ENCODE data around the gene KLHL11. TPM values are rescaled to one million over a fixed set of nuclear protein-coding genes. Genes with fewer than 3 reads are reported as not detected.

The KLHL11 gene
- total RNA-seq, 2 donors from 2014 or later: 14.1 to 29.3 TPM

DNA sequence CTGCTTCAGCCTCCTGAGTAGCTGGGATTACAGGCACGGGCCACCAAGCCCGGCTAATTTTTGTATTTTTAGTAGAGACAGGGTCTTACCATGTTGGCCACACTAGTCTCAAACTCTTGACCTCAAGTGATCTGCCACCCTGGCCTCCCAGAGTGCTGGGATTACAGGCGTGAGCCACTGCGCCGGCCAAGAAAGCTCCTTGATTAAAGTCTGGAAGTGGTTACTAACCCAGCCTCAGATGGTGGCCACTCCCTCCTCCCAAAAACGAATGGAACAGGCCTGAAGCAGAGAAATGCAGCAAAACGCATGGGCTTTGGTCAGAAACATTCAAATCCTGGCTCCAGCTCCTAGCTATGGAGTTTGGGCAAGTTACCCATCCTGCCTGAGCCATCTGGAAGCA is 41.1 kb downstream of the KLHL11 start:
- Mint-ChIP-seq H3K36me3 (no peaks in the 10 kb centered on the region), H3K9me3 (no peaks in the 10 kb centered on the region), H3K27ac (no peak overlapping the region)
- no peak for DNase-seq (ENCODE audit: low spot score in 2 of 2)
- ATAC-seq: no peak

DNA sequence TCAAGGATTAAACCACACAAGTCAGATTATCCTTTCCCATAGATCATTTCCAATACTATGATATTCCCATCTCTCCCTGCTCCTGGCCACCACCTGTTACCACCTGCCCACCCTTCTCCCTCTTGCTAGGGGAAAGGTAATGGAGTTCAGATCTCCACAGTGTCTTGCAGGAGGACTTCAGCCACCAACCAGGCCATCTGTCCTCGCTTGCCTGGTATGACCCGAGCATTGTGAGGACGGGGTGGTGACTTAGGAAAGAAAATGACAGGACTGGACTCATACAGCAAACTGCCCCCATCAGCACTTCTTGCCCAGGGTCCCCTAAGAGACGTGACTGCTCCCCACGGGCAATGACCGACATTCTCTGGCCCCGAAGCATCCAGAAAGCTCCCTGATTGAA is 41.6 kb downstream of the KLHL11 start:
- peak overlapping the region in 1 of 2 donors; percentile 7 for H3K27ac Mint-ChIP-seq
- DNase-seq (ENCODE audit: low spot score in 2 of 2): no peak
- H3K36me3 Mint-ChIP-seq: no peaks in the 10 kb centered on the region
- no peak for ATAC-seq
- no peaks in the 10 kb centered on the region for H3K9me3 Mint-ChIP-seq

DNA sequence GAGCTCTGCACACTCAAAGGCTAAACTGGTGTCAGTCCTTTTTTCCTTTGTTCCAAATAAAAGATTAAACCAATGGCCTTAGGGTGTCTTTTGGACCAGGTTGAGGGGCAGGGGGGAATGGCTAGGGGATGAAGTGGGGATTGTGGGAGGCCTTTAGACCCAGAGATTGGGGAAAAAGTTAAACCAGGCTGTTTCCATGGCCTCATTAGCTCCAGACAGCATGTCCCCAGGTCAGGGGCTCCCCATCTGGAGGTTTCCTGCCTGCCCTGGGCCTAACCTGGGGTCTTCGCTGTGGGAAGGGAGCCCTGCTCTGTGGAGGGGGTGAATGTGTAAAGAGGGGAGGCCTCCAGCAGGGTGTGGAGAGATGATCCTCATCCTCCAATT is 42.1 kb downstream of the KLHL11 start:
- no peak for DNase-seq (ENCODE audit: low spot score in 2 of 2)
- Mint-ChIP-seq H3K27ac (peak overlapping the region; percentile 7 to 16), H3K9me3 (no peaks in the 10 kb centered on the region), H3K36me3 (no peaks in the 10 kb centered on the region)
- no peak for ATAC-seq

DNA sequence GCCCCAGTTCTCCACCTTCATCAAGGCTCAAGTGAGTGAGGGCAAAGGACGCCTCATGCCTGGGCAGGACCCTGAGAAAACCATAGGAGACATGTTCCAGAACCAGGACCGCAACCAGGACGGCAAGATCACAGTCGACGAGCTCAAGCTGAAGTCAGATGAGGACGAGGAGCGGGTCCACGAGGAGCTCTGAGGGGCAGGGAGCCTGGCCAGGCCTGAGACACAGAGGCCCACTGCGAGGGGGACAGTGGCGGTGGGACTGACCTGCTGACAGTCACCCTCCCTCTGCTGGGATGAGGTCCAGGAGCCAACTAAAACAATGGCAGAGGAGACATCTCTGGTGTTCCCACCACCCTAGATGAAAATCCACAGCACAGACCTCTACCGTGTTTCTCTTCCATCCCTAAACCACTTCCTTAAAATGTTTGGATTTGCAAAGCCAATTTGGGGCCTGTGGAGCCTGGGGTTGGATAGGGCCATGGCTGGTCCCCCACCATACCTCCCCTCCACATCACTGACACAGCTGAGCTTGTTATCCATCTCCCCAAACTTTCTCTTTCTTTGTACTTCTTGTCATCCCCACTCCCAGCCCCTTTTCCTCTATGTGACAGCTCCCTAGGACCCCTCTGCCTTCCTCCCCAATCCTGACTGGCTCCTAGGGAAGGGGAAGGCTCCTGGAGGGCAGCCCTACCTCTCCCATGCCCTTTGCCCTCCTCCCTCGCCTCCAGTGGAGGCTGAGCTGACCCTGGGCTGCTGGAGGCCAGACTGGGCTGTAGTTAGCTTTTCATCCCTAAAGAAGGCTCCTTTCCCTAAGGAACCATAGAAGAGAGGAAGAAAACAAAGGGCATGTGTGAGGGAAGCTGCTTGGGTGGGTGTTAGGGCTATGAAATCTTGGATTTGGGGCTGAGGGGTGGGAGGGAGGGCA is 42.7 kb downstream of the KLHL11 start:
- Mint-ChIP-seq H3K27ac (peak overlapping the region; percentile 16 to 55), H3K36me3 (no peaks in the 10 kb centered on the region), H3K9me3 (no peaks in the 10 kb centered on the region)
- ATAC-seq: no peak
- no peak for DNase-seq (ENCODE audit: low spot score in 2 of 2)

DNA sequence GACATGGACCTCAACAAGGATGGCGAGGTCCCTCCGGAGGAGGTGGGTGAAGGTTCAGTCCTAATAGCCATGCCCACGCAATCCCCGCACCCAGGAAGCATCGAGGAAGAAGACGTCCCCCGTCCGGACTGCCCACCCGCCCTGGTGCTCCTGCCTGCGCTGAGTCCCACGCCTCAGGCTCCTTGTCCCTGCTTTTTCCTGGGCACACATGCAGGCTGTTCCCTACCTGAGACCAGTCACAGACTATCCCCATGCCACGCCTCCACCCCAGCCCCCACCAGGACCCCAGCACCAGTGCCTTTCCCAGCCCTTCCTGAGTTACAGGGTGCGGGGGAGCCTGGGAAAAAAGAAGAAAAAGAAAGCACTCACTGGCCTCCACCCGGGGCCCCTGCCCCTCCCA is 43.4 kb downstream of the KLHL11 start:
- H3K9me3 Mint-ChIP-seq: no peaks in the 10 kb centered on the region
- H3K36me3 Mint-ChIP-seq: no peaks in the 10 kb centered on the region
- no peak for DNase-seq (ENCODE audit: low spot score in 2 of 2)
- no peak overlapping the region for H3K27ac Mint-ChIP-seq
- ATAC-seq: no peak

DNA sequence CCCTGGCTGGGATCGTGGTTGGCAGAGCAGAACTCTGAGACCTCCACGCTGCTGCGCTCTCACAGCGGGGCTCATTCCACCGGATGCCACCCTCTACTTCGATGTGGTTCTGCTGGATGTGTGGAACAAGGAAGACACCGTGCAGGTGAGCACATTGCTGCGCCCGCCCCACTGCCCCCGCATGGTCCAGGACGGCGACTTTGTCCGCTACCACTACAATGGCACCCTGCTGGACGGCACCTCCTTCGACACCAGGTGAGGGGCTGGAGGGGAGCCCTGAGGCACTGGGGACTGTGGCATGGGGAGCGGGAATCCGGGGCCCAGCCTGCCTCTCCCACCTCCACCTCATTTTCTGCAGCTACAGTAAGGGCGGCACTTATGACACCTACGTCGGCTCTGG is 47.2 kb downstream of the KLHL11 start:
- ATAC-seq (no peak), DNase-seq (ENCODE audit: low spot score in 2 of 2) (no peak)
- no peaks in the 10 kb centered on the region for H3K36me3 Mint-ChIP-seq
- no peaks in the 10 kb centered on the region for H3K9me3 Mint-ChIP-seq
- peak overlapping the region in 1 of 2 donors; percentile 14 for H3K27ac Mint-ChIP-seq

DNA sequence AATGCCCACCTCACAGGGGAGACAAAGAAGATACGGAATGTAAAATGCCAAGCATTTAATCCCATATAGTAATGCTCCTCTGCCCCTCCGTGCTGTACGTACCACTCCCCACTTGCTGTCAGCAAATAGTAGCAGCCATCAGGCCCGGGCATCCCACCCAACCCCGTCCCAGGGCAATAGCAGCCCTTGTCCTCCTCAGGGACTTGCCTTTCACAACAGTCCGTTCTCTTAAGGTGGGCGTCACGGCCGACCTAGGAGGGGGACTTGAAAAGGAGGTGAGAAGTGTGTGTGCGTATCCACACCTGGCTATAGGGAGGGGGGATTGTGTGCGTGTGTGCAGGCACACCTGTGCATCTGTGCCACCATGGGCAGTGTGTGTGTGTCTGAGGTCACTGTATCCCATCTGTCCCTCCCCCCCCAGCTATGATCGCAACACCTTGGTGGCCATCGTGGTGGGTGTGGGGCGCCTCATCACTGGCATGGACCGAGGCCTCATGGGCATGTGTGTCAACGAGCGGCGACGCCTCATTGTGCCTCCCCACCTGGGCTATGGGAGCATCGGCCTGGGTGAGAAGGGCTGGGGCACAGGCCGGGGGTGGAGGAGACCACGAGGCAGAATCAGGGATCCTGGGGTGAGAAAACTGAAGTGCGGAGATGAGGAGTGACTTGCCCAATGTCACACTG is 48.4 kb downstream of the KLHL11 start:
- no peaks in the 10 kb centered on the region for H3K36me3 Mint-ChIP-seq
- no peak for DNase-seq (ENCODE audit: low spot score in 2 of 2)
- H3K9me3 Mint-ChIP-seq: no peaks in the 10 kb centered on the region
- H3K27ac Mint-ChIP-seq: no peak overlapping the region
- ATAC-seq: no peak

DNA sequence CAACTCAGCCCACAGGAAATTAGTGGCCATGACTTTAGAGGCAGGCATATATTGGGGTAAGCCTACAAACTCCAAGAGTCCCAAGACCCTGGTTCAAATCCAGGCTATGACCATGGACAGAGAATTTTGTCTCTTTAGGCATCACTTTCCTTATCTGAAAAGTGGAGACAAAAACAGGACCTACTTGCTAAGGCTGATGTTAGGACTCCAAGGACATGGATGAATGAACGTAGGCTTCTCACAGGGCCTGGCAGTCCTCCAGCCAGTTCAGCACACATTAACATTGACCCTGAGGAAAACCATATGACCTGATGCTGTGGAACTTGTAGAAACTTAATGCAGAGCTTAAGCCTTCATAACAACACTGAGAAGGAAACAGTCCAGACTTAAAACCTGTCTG is 51.0 kb downstream of the KLHL11 start:
- Mint-ChIP-seq H3K36me3 (no peaks in the 10 kb centered on the region), H3K9me3 (no peaks in the 10 kb centered on the region), H3K27ac (no peak overlapping the region)
- no peak for DNase-seq (ENCODE audit: low spot score in 2 of 2)
- no peak for ATAC-seq

DNA sequence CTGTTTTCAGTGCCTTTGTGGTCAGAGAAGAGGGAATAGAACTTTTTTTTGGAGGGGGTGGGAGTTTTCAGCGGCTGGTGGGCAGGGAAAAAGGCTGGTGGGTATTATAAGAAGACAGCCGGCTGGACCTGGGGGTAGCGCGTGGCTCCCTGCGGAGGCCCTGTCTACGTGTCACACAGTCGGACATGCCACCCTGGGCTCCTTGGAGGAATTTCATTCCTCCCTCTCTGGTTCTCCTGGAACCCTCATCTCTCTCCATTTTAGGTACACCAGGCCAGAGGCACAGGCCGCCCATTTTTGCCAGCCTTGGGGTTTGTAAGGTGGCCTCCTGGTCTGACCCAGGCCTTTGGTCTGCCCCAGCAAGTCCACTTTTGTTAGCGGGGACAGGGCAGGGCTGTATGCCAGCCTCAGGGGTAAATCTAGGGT is 51.5 kb downstream of the KLHL11 start:
- H3K36me3 Mint-ChIP-seq: no peaks in the 10 kb centered on the region
- H3K27ac Mint-ChIP-seq: no peak overlapping the region

DNA sequence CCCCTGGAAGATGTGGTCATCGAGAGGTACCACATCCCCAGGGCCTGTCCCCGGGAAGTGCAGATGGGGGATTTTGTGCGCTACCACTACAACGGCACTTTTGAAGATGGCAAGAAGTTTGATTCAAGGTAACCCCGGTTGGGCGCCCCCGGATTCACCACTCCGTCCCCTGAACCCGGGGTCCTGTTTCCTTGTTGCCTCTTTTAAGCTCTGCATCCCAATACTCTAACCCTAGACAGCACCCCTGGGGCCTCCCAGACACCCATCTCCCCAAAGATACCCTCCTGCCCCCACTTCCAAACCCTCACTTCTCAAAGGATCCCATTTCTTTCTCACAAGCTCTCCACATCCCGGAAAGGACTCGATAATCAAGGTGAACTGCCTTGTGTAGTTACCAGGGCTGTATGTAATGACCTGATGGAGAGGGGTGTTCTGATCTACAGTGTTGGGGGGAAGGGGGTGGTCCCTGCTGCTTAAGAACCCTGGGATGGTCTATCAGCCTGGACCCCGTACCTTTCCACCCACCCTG is 52.0 kb downstream of the KLHL11 start:
- Mint-ChIP-seq H3K27ac (no peak overlapping the region), H3K36me3 (no peaks in the 10 kb centered on the region), H3K9me3 (no peaks in the 10 kb centered on the region)
- DNase-seq (ENCODE audit: low spot score in 2 of 2) (no peak), ATAC-seq (no peak)

More for the DNA sequence above, 51.5 kb downstream of the KLHL11 start:
- ATAC-seq (no peak), DNase-seq (ENCODE audit: low spot score in 2 of 2) (no peak)
- no peaks in the 10 kb centered on the region for H3K9me3 Mint-ChIP-seq

DNA sequence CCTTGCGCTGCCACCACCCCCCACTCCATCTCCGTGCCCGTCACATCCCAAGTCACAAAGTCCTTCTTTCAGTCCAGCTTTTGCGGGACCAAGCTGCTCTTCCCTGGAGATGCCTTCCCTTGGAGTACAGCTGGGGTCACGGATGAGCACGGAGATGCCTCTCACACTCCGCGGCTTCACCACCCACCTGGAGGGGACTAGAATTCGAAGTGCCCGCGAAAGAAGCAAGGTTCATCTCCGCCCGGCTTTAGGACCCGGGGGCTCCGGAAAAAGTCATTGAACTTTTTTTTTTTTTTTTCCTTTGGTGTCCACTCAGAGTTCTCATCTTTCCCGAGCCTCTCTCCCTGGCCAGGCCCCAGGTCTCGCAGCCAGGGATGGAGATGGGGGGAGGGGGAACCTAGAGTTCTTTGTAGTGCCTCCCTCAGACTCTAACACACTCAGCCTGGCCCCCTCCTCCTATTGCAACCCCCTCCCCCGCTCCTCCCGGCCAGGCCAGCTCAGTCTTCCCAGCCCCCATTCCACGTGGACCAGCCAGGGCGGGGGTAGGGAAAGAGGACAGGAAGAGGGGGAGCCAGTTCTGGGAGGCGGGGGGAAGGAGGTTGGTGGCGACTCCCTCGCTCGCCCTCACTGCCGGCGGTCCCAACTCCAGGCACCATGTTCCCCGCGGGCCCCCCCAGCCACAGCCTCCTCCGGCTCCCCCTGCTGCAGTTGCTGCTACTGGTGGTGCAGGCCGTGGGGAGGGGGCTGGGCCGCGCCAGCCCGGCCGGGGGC is 52.7 kb downstream of the KLHL11 start, which contains the start of gene FKBP10:
TSS of gene FKBP10 (plus strand) at position 624 of the 771 bp plus-strand sequence. CDS start at position 655, 31 bp downstream.
- Mint-ChIP-seq H3K27ac (no peak within 1 kb of the TSS), H3K36me3 (no peaks in the 10 kb centered on the region), H3K9me3 (no peaks in the 10 kb centered on the region)
- peak in 1 of 2 donors; percentile 8 for ATAC-seq
- peak in 1 of 2 donors; percentile 41 for DNase-seq (ENCODE audit: low spot score in 2 of 2)

DNA sequence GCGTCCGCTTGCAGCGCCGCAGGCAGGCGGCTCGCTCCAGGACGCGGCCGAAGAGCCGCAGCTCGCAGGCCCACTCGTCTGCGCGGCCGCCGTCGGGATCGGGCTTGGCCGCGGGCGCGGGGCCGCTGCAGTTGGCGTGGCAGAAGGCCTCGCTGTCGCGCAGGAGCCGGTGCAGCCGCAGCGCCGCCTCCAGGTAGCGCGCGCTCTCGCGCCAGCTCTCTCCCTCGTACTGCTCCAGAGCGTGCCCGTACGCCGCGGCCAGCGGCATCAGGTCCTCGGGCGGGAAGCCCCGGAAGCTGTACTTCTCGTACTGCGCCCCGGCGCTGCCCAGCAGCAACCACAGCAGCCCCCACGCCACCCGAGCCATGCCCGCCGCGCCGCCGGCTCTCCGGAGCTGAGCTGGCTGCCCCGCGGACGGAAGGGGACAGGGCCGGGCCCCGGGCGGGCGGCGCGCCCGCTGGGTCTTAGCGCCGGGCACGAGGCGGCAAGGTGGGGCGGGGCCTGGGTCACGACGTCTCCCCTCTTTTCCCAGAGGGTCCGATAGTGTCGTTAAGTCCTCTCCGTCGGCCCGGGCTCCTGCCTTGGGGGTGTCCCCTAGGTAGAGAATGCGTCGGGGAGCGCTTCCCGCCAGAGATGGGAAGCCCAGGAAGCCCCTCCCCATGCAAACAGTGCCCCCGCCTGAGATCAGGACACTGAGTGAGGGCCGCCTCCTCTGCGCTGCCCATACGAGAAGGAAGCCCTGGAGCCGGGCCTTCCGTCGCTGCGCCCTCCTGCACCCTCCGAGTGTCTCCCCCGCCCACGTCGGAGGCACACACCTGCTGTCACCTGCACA is 53.5 kb downstream of the KLHL11 start, which contains the start of gene P3H4:
TSS of gene P3H4 (minus strand) at position 401 of the 832 bp plus-strand sequence. CDS start at position 367, 34 bp downstream.
- Mint-ChIP-seq H3K9me3 (no peaks in the 10 kb centered on the region), H3K27ac (no peak within 1 kb of the TSS), H3K36me3 (no peaks in the 10 kb centered on the region)
- peak; percentile 74 to 75 for DNase-seq (ENCODE audit: low spot score in 2 of 2)
- peak; percentile 91 to 92 for ATAC-seq

DNA sequence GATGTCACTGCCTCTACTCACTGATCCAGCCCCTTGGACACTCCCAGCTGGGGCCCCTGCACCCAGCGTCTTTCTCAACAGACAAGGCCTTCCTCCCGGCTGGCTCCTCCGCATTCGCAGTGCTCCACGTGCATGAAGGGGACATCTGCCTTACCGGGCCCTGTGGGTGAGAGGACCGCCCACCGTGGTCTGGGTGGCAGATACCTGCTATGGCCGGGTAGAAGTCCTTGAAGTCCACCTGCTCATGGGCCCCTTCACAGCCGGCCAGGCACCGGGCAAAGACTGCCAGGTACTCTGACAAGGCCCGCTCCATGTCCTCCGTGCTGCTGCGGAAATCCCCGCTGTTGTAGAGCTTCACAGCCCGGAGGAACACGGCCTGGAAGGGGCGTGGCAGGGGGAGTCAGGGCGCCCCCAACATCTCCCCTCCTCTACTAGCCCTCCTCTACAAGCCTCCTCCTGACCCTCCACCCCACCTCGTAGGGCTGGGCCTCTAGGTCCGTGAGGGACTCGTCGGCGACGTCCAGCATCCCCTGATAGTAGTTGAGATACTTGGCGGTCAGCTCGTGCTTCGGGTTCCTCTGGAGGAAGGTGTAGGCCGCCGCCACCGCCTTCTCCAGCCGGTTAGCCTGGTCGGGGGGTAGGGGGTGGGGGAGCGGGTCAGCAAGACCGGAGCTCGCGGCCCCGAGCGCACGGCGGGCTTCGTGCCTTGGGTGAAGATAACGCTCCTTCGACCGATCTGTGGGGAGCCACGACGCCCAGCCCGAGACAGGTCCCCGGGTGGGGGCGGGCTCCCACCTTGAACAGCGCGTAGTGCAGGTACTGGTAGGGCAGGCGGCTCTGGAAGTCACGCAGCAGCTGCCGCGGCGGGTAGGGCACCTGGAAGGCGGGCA is 54.3 kb downstream of the KLHL11 start:
- DNase-seq (ENCODE audit: low spot score in 2 of 2) (no peak), ATAC-seq (peak; percentile 30 to 42)
- no peaks in the 10 kb centered on the region for H3K36me3 Mint-ChIP-seq
- no peaks in the 10 kb centered on the region for H3K9me3 Mint-ChIP-seq
- no peak overlapping the region for H3K27ac Mint-ChIP-seq

DNA sequence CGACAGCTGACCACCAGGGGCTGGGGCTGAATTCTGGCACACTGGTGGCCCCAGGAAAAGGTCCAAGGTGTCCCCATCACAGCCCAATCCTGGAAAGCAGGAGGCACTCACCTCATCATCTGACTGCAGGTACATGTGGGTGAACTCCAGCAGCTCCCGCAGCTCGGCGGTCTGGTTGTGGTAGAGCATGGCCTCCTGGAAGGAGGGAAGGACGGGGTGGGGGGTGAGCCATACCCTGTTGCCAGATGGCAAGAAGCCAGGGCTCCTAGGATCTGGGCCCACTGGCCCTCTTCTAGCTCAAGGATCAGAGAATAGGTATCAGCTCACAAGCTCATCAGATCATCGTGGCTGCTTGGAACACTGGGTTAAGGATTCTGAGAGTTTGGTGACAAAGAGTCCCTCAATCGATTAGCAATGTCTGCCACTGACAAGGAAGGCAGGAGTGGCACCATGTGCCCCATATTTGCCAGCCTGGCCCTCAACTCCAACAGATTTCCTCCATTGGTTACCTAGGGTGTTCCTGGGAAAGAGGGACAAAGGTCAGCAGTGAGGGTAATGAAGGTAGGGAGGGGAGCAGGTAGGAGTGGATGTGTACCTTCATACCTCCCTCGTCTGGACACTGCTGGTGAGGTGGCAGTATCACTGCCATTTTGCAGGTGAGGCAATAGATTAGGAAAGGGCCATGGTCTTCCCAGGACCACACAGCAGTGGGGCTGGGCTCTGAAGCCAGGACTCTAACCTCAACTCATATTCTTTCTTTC is 58.4 kb downstream of the KLHL11 start:
- H3K9me3 Mint-ChIP-seq: no peaks in the 10 kb centered on the region
- ATAC-seq: no peak
- peak overlapping the region in 1 of 2 donors; percentile 11 for H3K27ac Mint-ChIP-seq

More for the DNA sequence above, 58.4 kb downstream of the KLHL11 start:
- no peaks in the 10 kb centered on the region for H3K36me3 Mint-ChIP-seq
- DNase-seq (ENCODE audit: low spot score in 2 of 2): no peak
